Neural progenitor cell (in vitro differentiated cells): ENCODE data around the gene TSPAN4. TPM values are rescaled to one million over a fixed set of nuclear protein-coding genes. Genes with fewer than 3 reads are reported as not detected.

Experiments
- DNase-seq: peaks from one replicate; pipeline ENCODE4 v3.0.0-alpha.2; 2016; ENCODE audit warnings: low spot score
- H2AFZ ChIP-seq: fragments of 200-600 bp; sonication (generic); replicated peaks from 2 replicates; pipeline ENCODE4 v1.6.1; 2016; ENCODE audit warnings: antibody characterized with exemption
- H3F3A ChIP-seq: fragments of 200-600 bp; sonication (generic); 2 replicates; pipeline ENCODE4 v1.6.1; 2016; ENCODE audit warnings: antibody characterized with exemption, low read depth
- H3K27ac ChIP-seq: fragments of 200-600 bp; sonication (generic); 2 replicates; pipeline ENCODE4 v1.5.1; 2016; ENCODE audit warnings: mild to moderate bottlenecking
- H3K27me3 ChIP-seq: fragments of 200-600 bp; sonication (generic); 2 replicates; pipeline ENCODE4 v1.6.1; 2016; ENCODE audit warnings: mild to moderate bottlenecking, moderate library complexity
- H3K36me3 ChIP-seq: fragments of 200-600 bp; sonication (generic); 2 replicates; pipeline ENCODE4 v1.5.1; 2016
- H3K4me1 ChIP-seq: fragments of 200-600 bp; sonication (generic); 2 replicates; pipeline ENCODE4 v1.6.1; 2016; ENCODE audit warnings: mixed run types
- H3K4me2 ChIP-seq: fragments of 200-600 bp; sonication (generic); 2 replicates; pipeline ENCODE4 v1.6.1; 2016
- H3K4me3 ChIP-seq: fragments of 200-600 bp; sonication (generic); 2 replicates; pipeline ENCODE4 v1.5.1; 2016
- H3K79me2 ChIP-seq: fragments of 200-600 bp; sonication (generic); 2 replicates; pipeline ENCODE4 v1.6.1; 2016; ENCODE audit warnings: low read depth
- H3K9ac ChIP-seq: fragments of 200-600 bp; sonication (generic); 2 replicates; pipeline ENCODE4 v1.6.1; 2016
- H3K9me3 ChIP-seq: fragments of 200-600 bp; sonication (generic); 2 replicates; pipeline ENCODE4 v1.5.1; 2016; ENCODE audit warnings: low read depth
- H4K20me1 ChIP-seq: fragments of 200-600 bp; sonication (generic); 2 replicates; pipeline ENCODE4 v1.6.1; 2016; ENCODE audit warnings: low read depth
- H3K27ac Mint-ChIP-seq: 3 replicates; pipeline ENCODE4 v1.8.0; 2021; ENCODE audit warnings: mixed read lengths
- H3K27me3 Mint-ChIP-seq: 2 replicates; pipeline ENCODE4 v1.8.0; 2022; ENCODE audit warnings: low read depth, mild to moderate bottlenecking, inconsistent platforms, moderate library complexity, mixed read lengths; ENCODE audit not compliant: insufficient read depth
- H3K36me3 Mint-ChIP-seq: 3 replicates; pipeline ENCODE4 v1.8.0; 2021; ENCODE audit warnings: mixed read lengths
- H3K4me1 Mint-ChIP-seq: 3 replicates; pipeline ENCODE4 v1.8.0; 2021; ENCODE audit warnings: mixed read lengths
- H3K4me3 Mint-ChIP-seq: 3 replicates; pipeline ENCODE4 v1.8.0; 2021; ENCODE audit warnings: mild to moderate bottlenecking, moderate library complexity, mixed read lengths
- H3K9me3 Mint-ChIP-seq: 3 replicates; pipeline ENCODE4 v1.8.0; 2020; ENCODE audit warnings: mixed read lengths
- EZH2 ChIP-seq: fragments of 200-600 bp; sonication (generic); IDR thresholded peaks from 2 replicates; pipeline ENCODE4 v1.6.1; 2017; ENCODE audit warnings: antibody characterized with exemption, mild to moderate bottlenecking, moderate library complexity
- EZH2phosphoT487 ChIP-seq: fragments of 200-600 bp; sonication (generic); IDR thresholded peaks from 2 replicates; pipeline ENCODE4 v1.6.1; 2017; ENCODE audit warnings: antibody characterized with exemption
- total RNA-seq: library from RNA; depleted of rRNA; stranded (reverse); fragments of >200 nt; gene quantifications from 2 replicates; pipeline ENCODE4 v1.2.3, GENCODE V29; 2015; ENCODE audit warnings: low replicate concordance
- TF ChIP-seq, protein P1 (sequence below): fragments of 200-600 bp; sonication (generic); IDR thresholded peaks from 2 replicates; pipeline ENCODE4 v1.5.1; 2017; ENCODE audit warnings: antibody characterized with exemption, mild to moderate bottlenecking

Gene TSPAN4
- total RNA-seq, 1 donor from 2014 or later = 19.6 TPM

DNA sequence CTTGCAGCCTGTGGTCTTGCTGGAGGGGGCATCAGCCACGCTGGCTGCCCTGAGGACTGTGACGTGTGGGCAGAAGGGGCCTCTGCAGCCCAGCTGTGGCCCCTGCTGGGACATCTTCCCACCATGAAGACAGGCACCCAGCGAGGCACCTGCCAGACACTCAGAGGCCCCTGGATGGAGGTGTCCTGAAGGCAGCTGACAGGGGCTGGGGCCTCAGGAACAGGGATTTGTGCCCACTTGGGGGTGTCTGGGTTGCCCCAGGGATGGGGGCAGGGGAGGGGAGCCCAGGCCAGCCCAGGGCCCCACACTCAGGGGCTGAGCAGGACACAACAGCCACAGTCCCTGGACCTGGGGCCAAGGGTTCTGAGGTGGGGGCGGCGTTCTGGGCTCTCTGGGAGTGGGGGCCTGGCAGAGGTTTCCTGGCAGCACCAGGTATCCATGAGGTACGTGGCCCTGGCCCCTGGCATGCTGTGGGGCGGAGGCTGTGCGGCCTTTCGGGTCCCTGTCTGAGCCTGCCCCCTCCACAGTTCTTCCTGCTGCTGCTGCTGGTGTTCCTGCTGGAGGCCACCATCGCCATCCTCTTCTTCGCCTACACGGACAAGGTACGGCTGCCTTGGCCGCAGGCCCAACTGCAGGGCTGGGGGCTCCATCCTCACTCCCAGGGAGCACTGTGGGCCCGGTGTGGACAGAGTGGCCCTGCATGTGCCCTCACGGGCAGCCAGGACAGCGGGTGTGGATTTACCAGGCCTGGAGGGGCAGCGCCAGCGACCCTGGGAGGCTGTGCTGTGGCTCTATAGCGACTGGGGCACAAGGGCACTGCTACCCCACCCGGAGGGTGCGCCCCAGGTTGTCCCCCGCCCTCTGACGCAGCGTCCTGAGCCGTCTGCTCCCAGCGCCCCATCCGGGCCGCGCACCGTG, 21.5 kb downstream of the TSPAN4 start:
- no peaks in the 10 kb centered on the region for H3K79me2 ChIP-seq
- TF ChIP-seq EZH2 (no peak), EZH2phosphoT487 (no peak)
- TF ChIP-seq, protein P1, sequence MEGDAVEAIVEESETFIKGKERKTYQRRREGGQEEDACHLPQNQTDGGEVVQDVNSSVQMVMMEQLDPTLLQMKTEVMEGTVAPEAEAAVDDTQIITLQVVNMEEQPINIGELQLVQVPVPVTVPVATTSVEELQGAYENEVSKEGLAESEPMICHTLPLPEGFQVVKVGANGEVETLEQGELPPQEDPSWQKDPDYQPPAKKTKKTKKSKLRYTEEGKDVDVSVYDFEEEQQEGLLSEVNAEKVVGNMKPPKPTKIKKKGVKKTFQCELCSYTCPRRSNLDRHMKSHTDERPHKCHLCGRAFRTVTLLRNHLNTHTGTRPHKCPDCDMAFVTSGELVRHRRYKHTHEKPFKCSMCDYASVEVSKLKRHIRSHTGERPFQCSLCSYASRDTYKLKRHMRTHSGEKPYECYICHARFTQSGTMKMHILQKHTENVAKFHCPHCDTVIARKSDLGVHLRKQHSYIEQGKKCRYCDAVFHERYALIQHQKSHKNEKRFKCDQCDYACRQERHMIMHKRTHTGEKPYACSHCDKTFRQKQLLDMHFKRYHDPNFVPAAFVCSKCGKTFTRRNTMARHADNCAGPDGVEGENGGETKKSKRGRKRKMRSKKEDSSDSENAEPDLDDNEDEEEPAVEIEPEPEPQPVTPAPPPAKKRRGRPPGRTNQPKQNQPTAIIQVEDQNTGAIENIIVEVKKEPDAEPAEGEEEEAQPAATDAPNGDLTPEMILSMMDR = no peak
- no peaks in the 10 kb centered on the region for H3K36me3 ChIP-seq
- no peak overlapping the region for H3K4me3 Mint-ChIP-seq
- no peaks in the 10 kb centered on the region for H3K36me3 Mint-ChIP-seq
- H3K4me1 ChIP-seq = peaks cover 19% of the 10 kb centered on the region
- H2AFZ ChIP-seq = no peak overlapping the region
- H3K27me3 Mint-ChIP-seq = no peaks in the 10 kb centered on the region
- peaks cover 8% of the 10 kb centered on the region for H3F3A ChIP-seq
- H3K4me1 Mint-ChIP-seq = peaks cover 12% of the 10 kb centered on the region
- no peak overlapping the region for H3K4me3 ChIP-seq
- no peak overlapping the region for H3K27ac Mint-ChIP-seq
- H3K9me3 Mint-ChIP-seq = no peaks in the 10 kb centered on the region
- H3K9me3 ChIP-seq = no peaks in the 10 kb centered on the region
- no peaks in the 10 kb centered on the region for H3K27me3 ChIP-seq
- no peak for DNase-seq
- H3K9ac ChIP-seq = no peak overlapping the region
- no peak overlapping the region for H3K27ac ChIP-seq
- H3K4me2 ChIP-seq = no peak overlapping the region
- peaks cover 27% of the 10 kb centered on the region for H4K20me1 ChIP-seq

- peaks cover 27% of the 10 kb centered on the region for H4K20me1 ChIP-seq
- H3K27ac Mint-ChIP-seq = peak overlapping the region; percentile 46
- H3K4me1 Mint-ChIP-seq = peaks cover 12% of the 10 kb centered on the region
- no peak for DNase-seq
- peaks cover 8% of the 10 kb centered on the region for H3F3A ChIP-seq
- H3K27ac ChIP-seq = no peak overlapping the region
- H3K27me3 Mint-ChIP-seq = no peaks in the 10 kb centered on the region
- no peaks in the 10 kb centered on the region for H3K79me2 ChIP-seq
- H3K9ac ChIP-seq = no peak overlapping the region
- no peak overlapping the region for H3K4me3 Mint-ChIP-seq
- H3K9me3 Mint-ChIP-seq = no peaks in the 10 kb centered on the region
- H3K27me3 ChIP-seq = no peaks in the 10 kb centered on the region
- TF ChIP-seq, protein P1 = no peak
- no peak for TF ChIP-seq EZH2
- TF ChIP-seq EZH2phosphoT487 = no peak
- H3K36me3 Mint-ChIP-seq = no peaks in the 10 kb centered on the region
- H3K4me2 ChIP-seq = no peak overlapping the region
- no peak overlapping the region for H3K4me3 ChIP-seq
- H3K4me1 ChIP-seq = peaks cover 19% of the 10 kb centered on the region
- no peaks in the 10 kb centered on the region for H3K9me3 ChIP-seq
- no peaks in the 10 kb centered on the region for H3K36me3 ChIP-seq
- no peak overlapping the region for H2AFZ ChIP-seq
Observed at GRCh38 chr11:864898-865297, 22.2 kb downstream of the TSPAN4 start.

GRCh38 chr11:865462-866430, 23.1 kb downstream of the TSPAN4 start:
- no peak overlapping the region for H3K4me3 ChIP-seq
- Mint-ChIP-seq H3K27ac (no peak overlapping the region), H3K9me3 (no peaks in the 10 kb centered on the region), H3K27me3 (no peaks in the 10 kb centered on the region), H3K36me3 (no peaks in the 10 kb centered on the region), H3K4me3 (no peak overlapping the region), H3K4me1 (peaks cover 12% of the 10 kb centered on the region)
- H3K27me3 ChIP-seq = no peaks in the 10 kb centered on the region
- no peak overlapping the region for H3K27ac ChIP-seq
- no peak for DNase-seq
- no peaks in the 10 kb centered on the region for H3K36me3 ChIP-seq
- TF ChIP-seq EZH2phosphoT487 (no peak), EZH2 (no peak)
- TF ChIP-seq, protein P1 = no peak
- peaks cover 19% of the 10 kb centered on the region for H3K4me1 ChIP-seq
- no peak overlapping the region for H2AFZ ChIP-seq
- no peak overlapping the region for H3K9ac ChIP-seq
- H4K20me1 ChIP-seq = peaks cover 32% of the 10 kb centered on the region
- H3K79me2 ChIP-seq = no peaks in the 10 kb centered on the region
- H3K9me3 ChIP-seq = no peaks in the 10 kb centered on the region
- H3F3A ChIP-seq = peaks cover 8% of the 10 kb centered on the region
- no peak overlapping the region for H3K4me2 ChIP-seq
